Activated effector memory CD4-positive, alpha-beta T cell treated with anti-CD3 and anti-CD28 coated beads, Interleukin-2, amount 50 U/mL, for 16 hours (primary cell): ENCODE measurements around the gene ZNF784.

ENCODE experiments used
- DNase-seq: peaks from one replicate; pipeline ENCODE4 v3.0.0-alpha.2; 2020

The ZNF784 gene, protein sequence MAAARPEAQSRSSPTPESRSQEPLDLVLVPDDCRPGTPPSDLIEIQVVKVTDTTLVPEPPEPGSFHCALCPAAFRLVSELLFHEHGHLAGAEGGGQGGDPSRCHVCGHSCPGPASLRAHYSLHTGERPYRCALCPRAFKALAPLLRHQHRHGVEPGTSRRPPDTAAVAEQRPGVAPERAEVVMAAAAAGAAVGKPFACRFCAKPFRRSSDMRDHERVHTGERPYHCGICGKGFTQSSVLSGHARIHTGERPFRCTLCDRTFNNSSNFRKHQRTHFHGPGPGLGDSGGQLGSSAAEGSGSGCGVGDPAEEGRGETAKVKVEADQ

DNA sequence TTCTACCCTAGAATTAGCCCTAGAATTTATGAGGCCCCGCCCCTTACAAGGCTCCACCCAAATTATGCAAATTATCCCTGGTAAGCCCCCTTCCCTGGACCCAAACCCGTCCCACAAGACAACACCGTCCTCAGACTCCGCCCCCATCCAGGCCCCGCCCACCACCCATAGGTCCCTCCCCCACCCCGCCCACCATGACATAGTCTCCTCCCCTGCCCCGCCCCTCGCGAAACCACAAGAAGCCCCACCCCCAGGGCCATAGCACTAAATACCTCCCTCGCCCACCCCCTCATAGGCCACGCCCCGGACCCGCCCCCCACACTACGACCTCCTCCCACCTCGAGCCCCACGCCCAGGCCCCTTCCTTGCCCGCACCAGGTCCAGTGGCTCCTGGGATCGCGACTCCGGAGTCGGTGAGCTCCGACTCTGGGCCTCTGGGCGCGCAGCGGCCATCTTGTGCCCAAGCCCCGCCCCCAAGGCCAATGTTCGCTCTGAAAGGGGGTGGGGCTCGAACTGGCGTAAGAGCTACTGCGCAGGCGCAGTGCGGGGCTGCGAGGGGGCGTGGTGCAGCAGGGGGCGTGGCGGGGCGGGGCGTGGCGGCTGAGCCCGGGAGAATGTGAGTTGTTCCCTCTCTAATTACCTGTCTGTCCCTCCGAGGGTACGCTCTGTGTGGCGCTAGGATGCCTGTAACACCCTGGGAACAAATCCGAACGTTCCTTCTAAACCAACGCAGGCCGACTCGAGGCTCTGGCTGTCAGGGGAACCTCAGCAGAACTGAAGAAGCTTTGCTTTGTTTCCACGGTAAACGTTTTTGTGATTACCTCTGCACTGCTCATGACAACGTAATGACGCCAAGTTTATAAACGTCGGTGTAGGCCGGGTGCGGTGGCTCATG lies at the start of gene ZNF784:
TSS of gene ZNF784 (minus strand) at position 458 of the 895 bp plus-strand sequence. CDS start at position 453, 5 bp downstream.
- DNase-seq: peak; percentile 97

GRCh38 chr19:55673889-55674288 lies 49.5 kb upstream of the ZNF784 start:
- no peak for DNase-seq

DNA sequence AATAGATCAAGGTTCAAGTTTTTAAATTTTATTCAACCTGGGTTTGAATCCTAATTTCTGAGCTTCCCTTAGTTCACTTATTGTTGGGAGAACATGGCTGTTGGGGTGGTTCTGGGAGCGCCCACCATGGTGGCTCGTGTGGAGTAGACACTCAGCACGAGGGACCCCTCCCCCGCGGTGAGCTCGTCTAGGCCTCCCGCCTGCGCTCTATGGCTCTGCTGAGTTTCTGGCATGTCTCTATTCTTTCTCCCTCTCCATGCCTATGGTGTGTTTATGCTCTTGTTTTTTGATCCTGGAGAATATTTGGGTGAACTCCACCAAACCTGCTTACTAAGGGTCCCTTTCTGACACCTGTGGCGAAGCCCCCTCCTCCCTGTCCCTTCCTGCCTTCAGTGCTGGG lies 49.1 kb upstream of the ZNF784 start:
- DNase-seq: no peak

- no peak for DNase-seq
Measured at GRCh38 chr19:55672418-55672817, 48.1 kb upstream of the ZNF784 start.

GRCh38 chr19:55671054-55671378 lies 46.6 kb upstream of the ZNF784 start:
- no peak for DNase-seq

GRCh38 chr19:55670280-55671053 lies 46.1 kb upstream of the ZNF784 start:
- DNase-seq: peak; percentile 74

DNA sequence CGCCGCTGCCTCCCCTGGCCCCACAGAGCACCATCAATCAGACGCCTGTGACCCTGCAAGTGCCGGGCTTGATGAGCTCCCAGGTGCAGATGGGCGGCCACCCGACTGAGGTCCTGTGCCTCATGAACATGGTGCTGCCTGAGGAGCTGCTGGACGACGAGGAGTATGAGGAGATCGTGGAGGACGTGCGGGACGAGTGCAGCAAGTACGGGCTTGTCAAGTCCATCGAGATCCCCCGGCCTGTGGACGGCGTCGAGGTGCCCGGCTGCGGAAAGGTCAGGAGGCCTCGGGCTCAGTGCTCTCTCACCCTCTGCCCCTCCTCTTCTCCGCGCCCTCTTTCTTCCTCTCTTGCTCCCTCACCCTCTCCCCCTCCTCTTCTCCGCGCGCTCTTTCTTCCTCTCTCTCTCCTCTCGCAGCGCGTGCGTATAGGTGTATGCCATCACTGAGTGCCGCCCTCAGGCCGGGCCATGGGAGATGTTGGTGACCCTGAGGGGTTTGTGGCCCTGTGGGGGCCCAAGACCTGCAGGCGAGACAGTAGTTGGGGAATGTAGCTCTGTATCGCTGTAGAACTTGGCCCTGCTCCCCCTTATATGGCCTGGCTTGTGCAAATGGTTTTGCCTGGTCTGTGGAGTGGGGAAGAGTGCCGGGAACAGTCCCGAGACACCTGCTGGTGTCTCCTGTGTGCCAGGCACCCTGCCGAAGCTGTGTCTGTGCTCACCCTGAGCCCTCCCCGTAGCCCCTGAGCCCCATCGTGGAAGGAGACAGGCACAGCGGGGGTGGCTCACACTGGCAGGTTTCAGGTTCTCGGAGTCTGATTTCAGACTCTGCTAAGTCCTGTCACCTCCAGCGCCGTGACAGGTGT lies 45.3 kb upstream of the ZNF784 start:
- no peak for DNase-seq

DNA sequence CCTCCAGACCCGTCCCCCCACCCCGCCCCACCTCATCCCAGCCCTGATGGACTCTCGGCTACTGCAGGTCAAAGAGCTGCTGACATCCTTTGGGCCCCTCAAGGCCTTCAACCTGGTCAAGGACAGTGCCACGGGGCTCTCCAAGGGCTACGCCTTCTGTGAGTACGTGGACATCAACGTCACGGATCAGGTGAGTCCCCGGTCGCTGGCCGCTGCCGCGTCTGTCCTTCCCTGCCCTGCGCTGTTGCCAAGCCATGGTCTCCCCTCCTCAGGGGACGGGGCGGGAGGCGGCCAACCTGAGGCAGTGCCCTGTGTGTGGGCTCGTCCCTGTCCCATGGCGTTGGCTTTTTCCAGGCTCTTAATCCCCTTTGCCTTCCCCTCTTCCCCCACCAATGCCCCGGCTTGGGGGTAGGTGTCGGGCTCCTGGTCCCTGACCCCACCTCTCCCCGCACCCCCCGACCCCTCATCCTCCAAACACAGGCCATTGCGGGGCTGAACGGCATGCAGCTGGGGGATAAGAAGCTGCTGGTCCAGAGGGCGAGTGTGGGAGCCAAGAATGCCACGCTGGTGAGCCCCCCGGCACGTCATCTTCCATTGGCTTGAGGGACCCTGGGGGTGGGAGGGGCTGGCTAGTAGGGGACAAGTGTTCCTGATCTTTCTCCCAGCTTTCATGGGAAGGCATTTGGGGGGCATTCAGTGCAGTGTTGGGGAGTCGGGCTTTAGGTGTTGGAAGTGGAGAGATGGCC lies 44.4 kb upstream of the ZNF784 start:
- no peak for DNase-seq

GRCh38 chr19:55667958-55668357 lies 43.6 kb upstream of the ZNF784 start:
- DNase-seq: no peak

DNA sequence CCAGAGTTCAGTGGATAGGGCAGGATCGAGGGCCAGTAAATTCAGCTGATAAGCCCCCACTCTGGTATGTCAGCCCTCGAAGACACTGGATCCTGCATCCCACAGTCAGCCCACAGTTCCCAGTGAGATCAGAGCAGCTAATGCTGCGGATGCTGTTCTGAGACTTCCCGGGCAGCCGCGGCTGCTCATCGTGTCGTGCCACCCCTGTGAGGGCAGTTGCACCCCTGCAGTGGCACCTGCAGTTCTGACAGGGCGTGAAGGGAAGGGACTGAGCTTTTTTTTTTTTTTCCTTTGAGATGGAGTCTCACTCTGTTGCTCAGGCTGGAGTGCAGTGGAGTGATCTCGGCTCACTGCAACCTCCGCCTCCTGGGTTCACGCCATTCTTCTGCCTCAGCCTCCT lies 43.1 kb upstream of the ZNF784 start:
- no peak for DNase-seq

- DNase-seq: no peak
Measured at GRCh38 chr19:55667006-55667381, 42.6 kb upstream of the ZNF784 start.

- no peak for DNase-seq
Measured at GRCh38 chr19:55666343-55667005, 42.1 kb upstream of the ZNF784 start.

DNA sequence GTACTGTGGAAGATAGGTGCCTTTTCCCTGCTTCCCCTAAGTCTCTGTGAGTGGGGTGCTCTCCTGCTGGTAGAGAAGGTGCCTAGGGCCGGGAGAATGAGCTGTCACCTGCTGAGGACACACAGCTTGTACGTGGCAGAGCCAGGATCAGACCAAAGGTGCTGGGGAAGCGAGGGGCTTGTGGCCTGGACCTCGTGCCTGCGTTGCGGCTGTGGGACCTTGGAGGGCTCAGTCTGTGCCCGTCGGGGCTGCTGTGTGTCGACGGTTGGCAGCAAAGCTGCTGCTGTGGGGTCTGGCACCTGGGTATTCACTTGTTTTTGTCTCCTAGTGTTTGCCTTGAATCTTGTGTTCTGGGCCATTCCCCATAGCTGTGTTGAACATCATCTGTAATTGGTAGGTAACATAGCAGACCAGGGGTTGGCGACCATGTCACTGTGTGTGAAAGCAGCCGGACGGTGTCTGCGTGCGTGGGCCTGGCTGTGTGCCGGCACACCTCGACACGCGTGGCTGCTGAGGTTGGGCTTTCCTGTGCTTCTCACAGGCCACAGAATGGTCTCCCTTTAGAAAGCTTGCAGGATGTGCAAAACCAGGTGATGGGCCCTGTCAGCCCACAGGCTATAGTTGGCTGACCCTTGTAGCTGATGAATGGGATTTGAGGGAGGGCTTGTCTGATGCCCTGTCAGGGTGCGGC lies 39.6 kb upstream of the ZNF784 start:
- no peak for DNase-seq

GRCh38 chr19:55661826-55662225 lies 37.5 kb upstream of the ZNF784 start:
- no peak for DNase-seq

- DNase-seq: no peak
Measured at GRCh38 chr19:55660991-55661390, 36.6 kb upstream of the ZNF784 start.

DNA sequence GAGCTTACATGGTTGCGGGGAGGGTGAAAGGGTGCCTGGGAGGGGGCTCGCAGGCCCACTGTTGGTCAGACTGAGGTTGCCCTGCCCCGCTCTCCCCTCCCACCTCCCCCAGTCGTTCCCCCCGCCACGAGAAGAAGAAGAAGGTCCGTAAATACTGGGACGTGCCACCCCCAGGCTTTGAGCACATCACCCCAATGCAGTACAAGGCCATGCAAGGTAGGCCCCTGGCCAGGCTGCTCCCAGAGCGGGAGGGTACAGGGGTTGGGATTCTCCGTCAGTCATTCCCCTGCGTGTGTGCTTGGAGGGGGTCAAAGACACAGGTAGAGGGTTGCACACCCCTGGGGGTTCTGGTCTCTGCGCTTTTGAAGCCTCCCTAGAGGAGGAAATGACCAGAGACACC lies 36.0 kb upstream of the ZNF784 start:
- DNase-seq: no peak

- DNase-seq: no peak
Measured at GRCh38 chr19:55659822-55660221, 35.5 kb upstream of the ZNF784 start.

- no peak for DNase-seq
Measured at GRCh38 chr19:55658846-55659459, 34.6 kb upstream of the ZNF784 start.

DNA sequence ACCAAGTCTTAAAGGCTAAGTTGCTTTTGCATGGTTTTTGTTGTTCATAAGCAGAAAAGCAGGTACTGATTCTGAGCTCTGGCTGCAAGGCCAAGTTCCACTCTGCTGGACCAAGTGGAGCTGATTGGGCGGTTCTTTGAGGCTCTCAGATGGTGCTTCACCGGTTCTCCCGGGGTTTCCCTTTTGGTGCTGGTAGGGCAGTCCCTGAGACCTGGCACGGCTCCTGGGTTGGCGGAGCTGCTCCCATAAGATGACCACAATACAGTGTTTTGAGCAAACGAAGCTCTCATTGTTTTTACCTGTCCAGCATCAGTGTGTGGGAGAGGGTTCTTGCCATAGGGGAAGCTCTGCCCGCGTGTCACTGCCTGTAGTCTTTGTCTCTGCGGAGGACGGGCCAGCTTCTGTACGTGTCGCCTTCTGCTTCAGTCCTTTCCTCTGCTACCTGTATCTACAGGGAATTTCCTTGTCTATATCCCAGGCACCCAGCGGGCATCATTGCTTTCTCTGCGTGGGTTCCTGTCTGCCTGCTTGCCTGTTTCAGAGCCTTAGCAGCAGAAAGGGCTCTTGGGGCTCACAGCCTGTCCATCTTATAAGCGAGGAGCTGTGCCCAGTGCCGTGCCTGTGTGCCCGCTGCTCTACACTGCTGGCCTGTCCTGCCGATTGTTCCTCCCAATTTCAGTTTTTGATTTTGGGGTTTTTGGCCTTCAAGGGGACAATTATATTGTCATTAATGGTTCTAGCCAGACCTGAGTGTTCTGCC lies 32.8 kb upstream of the ZNF784 start:
- DNase-seq: peak; percentile 72
